HPDE6-E6E7 (cell line): ENCODE results near the gene ACAT2.
"Not testable (repeated sequence)": the region's sequence is repeated elsewhere in the genome, so short reads cannot be mapped to it uniquely, and the experiment has no call there.

Experiments
- DNase-seq: peaks from one replicate; pipeline ENCODE4 v3.0.0; 2011; ENCODE audit warnings: missing footprints; ENCODE audit errors: extremely low spot score

ACAT2 gene

GRCh38 chr6:159809149-159809548 lies 47.3 kb downstream of the ACAT2 start:
- no peak for DNase-seq

DNA sequence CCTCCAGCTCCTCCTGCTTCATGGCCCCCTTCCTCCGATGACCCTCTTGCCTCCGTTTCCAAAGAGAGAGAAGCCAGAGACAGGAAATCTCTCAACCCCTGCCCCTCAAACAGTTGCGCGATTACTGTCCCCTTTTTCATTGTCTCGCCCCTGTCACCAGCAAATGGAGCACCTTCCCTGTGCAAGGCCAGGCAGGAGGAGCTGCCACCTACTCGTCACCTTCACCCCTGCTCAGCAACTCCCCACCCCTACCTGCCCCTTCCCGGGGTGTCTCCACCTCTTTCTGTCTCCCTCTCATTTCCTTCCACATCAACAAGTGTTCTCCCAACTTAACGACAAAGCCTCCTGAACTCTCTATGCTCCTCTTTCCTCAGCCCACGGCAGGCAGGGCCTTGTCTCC lies 51.9 kb downstream of the ACAT2 start:
- no peak for DNase-seq

GRCh38 chr6:159815410-159815809 lies 53.6 kb downstream of the ACAT2 start:
- no peak for DNase-seq

DNA sequence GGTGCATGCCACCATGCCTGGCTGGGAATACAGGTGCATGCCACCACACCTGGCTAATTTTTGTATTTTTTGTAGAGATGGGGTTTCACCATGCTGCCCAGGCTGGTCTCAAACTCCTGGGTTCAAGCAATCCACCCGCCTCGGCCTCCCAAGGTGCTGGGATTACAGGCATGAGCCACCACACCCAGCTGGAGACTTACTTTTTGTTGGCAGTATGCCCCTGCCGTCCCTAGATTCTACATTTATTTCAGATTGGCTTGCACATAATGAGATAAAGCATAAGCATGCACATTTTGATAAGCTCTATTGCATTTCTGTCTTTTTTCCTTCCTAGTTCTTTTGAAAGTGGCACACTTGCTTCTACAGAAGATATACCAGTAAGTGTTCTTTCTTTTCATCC lies 54.9 kb downstream of the ACAT2 start:
- not testable (repeated sequence) for DNase-seq

DNA sequence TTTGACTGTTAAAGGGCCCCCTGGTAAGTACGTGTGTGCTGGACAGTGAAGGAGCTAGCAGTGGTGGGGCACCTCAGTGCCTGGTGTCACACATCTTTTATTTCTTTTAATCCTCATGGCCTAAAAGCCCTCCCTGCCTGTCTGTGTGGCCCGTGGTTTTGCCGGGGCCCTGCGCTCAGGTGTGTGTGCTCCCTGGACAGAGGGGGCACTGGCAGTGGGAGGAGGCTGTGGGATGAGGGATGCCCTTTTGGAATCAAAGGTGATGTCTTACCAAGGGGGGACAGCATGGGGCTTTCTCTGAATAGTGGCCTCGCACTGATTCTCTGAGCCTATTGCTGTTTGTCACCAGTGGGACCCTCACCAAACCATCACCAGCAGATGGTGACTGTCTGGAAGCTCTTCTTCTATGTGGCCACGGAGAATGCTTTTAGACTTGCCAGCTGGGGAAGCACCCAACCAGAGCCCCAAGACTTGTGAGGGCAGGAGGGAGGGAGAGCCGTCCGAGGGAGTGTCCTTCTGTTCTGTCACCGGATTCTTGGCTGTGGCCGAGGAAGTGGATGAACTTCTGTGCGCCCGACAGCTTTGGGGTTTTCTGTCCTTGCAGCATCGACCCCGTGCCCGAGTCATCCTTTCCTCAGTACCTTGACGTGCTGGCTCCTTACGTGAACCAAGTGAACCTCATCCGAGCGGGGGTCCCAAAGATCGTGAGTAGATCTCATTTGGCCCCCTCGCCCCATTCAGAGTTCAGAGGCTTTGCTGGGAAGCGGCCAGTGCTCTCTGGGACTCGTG lies 56.3 kb downstream of the ACAT2 start:
- no peak for DNase-seq

GRCh38 chr6:159819098-159819497 lies 57.3 kb downstream of the ACAT2 start:
- DNase-seq, result no peak

GRCh38 chr6:159819932-159820640 lies 58.2 kb downstream of the ACAT2 start:
- no peak for DNase-seq

GRCh38 chr6:159821122-159821521 lies 59.3 kb downstream of the ACAT2 start:
- DNase-seq, result no peak

- no peak for DNase-seq
These were observed 59.9 kb downstream of the ACAT2 start for GRCh38 chr6:159821726-159822125.

- no peak for DNase-seq
These were observed 62.1 kb downstream of the ACAT2 start for GRCh38 chr6:159823953-159824352.

GRCh38 chr6:159824690-159825089 lies 62.8 kb downstream of the ACAT2 start:
- not testable (repeated sequence) for DNase-seq

DNA sequence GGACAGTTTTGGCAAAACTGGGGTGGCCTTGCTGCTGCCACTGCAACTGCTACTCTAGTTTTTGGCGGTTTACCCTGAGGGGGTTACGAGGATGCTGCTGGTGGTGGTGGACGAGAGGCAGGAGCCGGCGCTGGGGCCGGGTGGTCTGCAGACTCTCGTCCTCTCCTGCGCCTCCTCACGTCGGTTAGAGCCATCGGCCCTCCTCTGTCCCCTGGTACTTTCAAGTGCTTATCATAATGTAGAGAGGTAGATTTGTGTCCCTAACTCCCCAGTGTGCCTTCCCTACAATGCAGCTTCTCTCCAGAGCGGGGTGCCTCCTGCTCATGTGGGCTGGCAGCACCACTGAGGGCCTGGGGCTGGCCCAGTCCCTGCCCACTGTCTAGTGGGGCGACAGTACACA lies 64.2 kb downstream of the ACAT2 start:
- DNase-seq, result no peak

DNA sequence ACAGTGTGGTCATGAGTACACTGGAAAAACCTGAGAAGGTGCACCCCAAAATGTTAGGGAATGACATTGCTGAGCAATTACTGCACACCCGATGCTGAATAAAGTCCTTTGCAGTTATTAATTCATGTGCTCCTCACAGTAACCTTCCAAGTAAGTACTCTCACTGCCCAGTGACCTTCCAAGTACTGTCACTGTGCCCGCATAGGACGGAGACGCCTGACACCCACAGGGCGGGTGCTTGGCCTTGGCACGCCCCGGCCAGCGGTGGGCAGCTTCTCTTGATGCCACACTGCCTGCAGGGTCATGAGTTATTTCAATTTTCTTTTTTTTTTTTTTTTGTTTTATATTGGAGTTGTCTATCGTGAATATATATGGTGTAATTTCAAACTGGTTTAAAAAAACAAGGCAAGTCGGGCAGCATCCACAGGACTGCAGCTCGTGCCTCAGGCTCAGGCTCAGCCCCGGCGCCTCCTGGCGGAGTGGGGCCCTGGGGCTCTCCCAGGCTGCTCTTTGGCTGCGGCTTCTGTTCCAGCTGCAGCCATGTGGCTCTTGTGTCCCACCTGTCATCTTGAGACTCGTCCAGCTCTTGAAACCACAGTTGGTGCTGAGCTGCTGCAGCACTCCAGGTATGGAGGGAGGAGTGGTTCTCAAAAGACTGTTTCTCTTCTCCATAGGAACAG lies 65.3 kb downstream of the ACAT2 start:
- no peak for DNase-seq

DNA sequence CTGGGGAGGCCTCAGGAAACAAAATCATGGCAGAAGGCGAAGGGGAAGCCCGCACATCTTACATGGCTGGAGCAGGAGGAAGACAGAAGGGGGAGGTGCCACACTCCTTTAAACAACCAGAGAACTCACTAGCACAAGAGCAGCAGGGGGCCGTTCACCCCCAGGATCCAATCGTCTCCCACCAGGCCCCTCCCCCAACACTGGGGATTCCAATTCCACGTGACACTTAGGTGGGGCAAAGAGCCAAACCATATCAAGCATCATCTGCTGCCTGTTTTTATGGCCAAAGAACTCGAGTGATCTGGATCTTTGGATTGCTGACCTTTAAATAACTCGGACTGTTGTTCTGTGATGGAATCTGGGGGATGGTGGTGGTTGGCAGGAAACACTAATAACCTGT lies 66.2 kb downstream of the ACAT2 start:
- DNase-seq, result no peak
